HepG2 (cell line): Measurements from ENCODE around the gene SOST. TPM values are rescaled to one million over a fixed set of nuclear protein-coding genes. Genes with fewer than 3 reads are reported as not detected.

Source experiments
- ARID4A ChIP-seq: sonication (generic); formaldehyde crosslinking; IDR thresholded peaks from 2 replicates; pipeline ENCODE4 v1.5.0; 2020; ENCODE audit warnings: mild to moderate bottlenecking, missing genetic modification reagents, borderline replicate concordance
- HDAC1 ChIP-seq: sonication (generic); formaldehyde crosslinking; IDR thresholded peaks from 2 replicates; pipeline ENCODE4 v1.5.1; 2020; ENCODE audit warnings: mild to moderate bottlenecking, missing genetic modification reagents
- HNRNPH1 ChIP-seq: fragments of 200-400 bp; formaldehyde crosslinking; optimal IDR thresholded peaks from 2 replicates; pipeline ENCODE3; 2017; ENCODE audit warnings: mild to moderate bottlenecking, low read depth, low read length
- MNT ChIP-seq: fragments of 450-650 bp; IDR thresholded peaks from 2 replicates; pipeline ENCODE4 v1.6.1; 2016
- RELA ChIP-seq: sonication (generic); formaldehyde crosslinking; IDR thresholded peaks from 2 replicates; pipeline ENCODE4 v1.4.0; 2020; ENCODE audit warnings: missing genetic modification reagents
- ZEB1 ChIP-seq: IDR thresholded peaks from 2 replicates; pipeline ENCODE4 v1.6.1; 2012; ENCODE audit warnings: mild to moderate bottlenecking, low read depth, inconsistent platforms; ENCODE audit not compliant: insufficient replicate concordance
- ZNF251 ChIP-seq: sonication (generic); formaldehyde crosslinking; IDR thresholded peaks from 2 replicates; pipeline ENCODE4 v1.9.0; 2021; ENCODE audit warnings: mild to moderate bottlenecking, missing genetic modification reagents
- ZNF441 ChIP-seq: sonication (generic); formaldehyde crosslinking; IDR thresholded peaks from 2 replicates; pipeline ENCODE4 v1.7.0; 2021; ENCODE audit warnings: missing genetic modification reagents, borderline replicate concordance
- ZNF556 ChIP-seq: sonication (generic); formaldehyde crosslinking; IDR thresholded peaks from 2 replicates; pipeline ENCODE4 v1.4.0; 2020; ENCODE audit warnings: mild to moderate bottlenecking, missing genetic modification reagents, borderline replicate concordance
- ZNF646 ChIP-seq: sonication (generic); formaldehyde crosslinking; IDR thresholded peaks from 2 replicates; pipeline ENCODE4 v1.9.0; 2021; ENCODE audit warnings: mild to moderate bottlenecking, missing genetic modification reagents
- polyA plus RNA-seq, 8 experiments: library from polyadenylated mRNA; depleted of rRNA in 3 of 8; stranded (reverse) in 7 of 8; unstranded in 1 of 8; fragments of >200 nt; fragmentation: Illumina TruSeq in 4 of 8; extraction: Trizol in 4 of 8; gene quantifications; 2 replicates each; pipeline versions ENCODE4 v1.2.1 to v1.2.3, GENCODE V29; 2011 to 2016; ENCODE audit warnings: low read depth in 4 of 8, missing spikeins in 1 of 8, mixed read lengths in 1 of 8; ENCODE audit not compliant: insufficient read depth in 1 of 8
- total RNA-seq, 5 experiments: library from RNA; depleted of rRNA; stranded (reverse); fragments of >200 nt; fragmentation: Illumina TruSeq; extraction: Trizol; gene quantifications; 2 replicates each; pipeline ENCODE4 v1.2.3, GENCODE V29; 2016; ENCODE audit warnings: low read depth in 1 of 5
- TF ChIP-seq, protein P1 (sequence below): sonication (generic); formaldehyde crosslinking; IDR thresholded peaks from 2 replicates; pipeline ENCODE4 v1.4.0; 2020; ENCODE audit warnings: missing genetic modification reagents, borderline replicate concordance
- TF ChIP-seq, protein P2 (sequence below): IDR thresholded peaks from 2 replicates; pipeline ENCODE4 v1.6.1; 2016; ENCODE audit warnings: missing compliant biosample characterization, missing genetic modification reagents, borderline replicate concordance

Gene SOST
- total and polyA plus RNA-seq, 2 of the 13 experiments (the other 11 are each of a cell fraction or from before 2014, with no cell fraction given) = not detected

- TF ChIP-seq ZNF441 (CRISPR knock-in tag) (no peak), HDAC1 (CRISPR knock-in tag) (peak; percentile 96), ZNF646 (CRISPR knock-in tag) (no peak), ZNF556 (CRISPR knock-in tag) (no peak), RELA (CRISPR knock-in tag) (no peak), MNT (no peak), ZEB1 (peak; percentile 55), ZNF251 (no peak), HNRNPH1 (no peak), ARID4A (CRISPR knock-in tag) (no peak)
- TF ChIP-seq, protein P1, sequence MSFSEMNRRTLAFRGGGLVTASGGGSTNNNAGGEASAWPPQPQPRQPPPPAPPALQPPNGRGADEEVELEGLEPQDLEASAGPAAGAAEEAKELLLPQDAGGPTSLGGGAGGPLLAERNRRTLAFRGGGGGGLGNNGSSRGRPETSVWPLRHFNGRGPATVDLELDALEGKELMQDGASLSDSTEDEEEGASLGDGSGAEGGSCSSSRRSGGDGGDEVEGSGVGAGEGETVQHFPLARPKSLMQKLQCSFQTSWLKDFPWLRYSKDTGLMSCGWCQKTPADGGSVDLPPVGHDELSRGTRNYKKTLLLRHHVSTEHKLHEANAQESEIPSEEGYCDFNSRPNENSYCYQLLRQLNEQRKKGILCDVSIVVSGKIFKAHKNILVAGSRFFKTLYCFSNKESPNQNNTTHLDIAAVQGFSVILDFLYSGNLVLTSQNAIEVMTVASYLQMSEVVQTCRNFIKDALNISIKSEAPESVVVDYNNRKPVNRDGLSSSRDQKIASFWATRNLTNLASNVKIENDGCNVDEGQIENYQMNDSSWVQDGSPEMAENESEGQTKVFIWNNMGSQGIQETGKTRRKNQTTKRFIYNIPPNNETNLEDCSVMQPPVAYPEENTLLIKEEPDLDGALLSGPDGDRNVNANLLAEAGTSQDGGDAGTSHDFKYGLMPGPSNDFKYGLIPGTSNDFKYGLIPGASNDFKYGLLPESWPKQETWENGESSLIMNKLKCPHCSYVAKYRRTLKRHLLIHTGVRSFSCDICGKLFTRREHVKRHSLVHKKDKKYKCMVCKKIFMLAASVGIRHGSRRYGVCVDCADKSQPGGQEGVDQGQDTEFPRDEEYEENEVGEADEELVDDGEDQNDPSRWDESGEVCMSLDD (CRISPR knock-in tag) = no peak
- TF ChIP-seq, protein P2, sequence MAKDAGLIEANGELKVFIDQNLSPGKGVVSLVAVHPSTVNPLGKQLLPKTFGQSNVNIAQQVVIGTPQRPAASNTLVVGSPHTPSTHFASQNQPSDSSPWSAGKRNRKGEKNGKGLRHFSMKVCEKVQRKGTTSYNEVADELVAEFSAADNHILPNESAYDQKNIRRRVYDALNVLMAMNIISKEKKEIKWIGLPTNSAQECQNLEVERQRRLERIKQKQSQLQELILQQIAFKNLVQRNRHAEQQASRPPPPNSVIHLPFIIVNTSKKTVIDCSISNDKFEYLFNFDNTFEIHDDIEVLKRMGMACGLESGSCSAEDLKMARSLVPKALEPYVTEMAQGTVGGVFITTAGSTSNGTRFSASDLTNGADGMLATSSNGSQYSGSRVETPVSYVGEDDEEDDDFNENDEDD = no peak
Observed at GRCh38 chr17:43801844-43802243, 43.3 kb upstream of the SOST start (continued).
